ENCODE measurements around the gene PATE1. TPM values are rescaled to one million over a fixed set of nuclear protein-coding genes. Genes with fewer than 3 reads are reported as not detected.
"Not testable (repeated sequence)": the region's sequence is repeated elsewhere in the genome, so short reads cannot be mapped to it uniquely, and the experiment has no call there.

The PATE1 gene
- total RNA-seq = not detected
- long read RNA-seq = 0 reads

- ATAC-seq = no peak
- no peaks in the 10 kb centered on the region for H3K4me1 ChIP-seq
- TF ChIP-seq POLR2A (IDR thresholded peaks at IDR 0.05) = no peak
- TF ChIP-seq, protein P1, sequence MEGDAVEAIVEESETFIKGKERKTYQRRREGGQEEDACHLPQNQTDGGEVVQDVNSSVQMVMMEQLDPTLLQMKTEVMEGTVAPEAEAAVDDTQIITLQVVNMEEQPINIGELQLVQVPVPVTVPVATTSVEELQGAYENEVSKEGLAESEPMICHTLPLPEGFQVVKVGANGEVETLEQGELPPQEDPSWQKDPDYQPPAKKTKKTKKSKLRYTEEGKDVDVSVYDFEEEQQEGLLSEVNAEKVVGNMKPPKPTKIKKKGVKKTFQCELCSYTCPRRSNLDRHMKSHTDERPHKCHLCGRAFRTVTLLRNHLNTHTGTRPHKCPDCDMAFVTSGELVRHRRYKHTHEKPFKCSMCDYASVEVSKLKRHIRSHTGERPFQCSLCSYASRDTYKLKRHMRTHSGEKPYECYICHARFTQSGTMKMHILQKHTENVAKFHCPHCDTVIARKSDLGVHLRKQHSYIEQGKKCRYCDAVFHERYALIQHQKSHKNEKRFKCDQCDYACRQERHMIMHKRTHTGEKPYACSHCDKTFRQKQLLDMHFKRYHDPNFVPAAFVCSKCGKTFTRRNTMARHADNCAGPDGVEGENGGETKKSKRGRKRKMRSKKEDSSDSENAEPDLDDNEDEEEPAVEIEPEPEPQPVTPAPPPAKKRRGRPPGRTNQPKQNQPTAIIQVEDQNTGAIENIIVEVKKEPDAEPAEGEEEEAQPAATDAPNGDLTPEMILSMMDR (IDR thresholded peaks at IDR 0.05) = no peak
- WGBS (ENCODE audit: insufficient coverage, low coverage, low lambda C conversion rate, missing lambda C conversion rate) = 83% methylated on average over 3 of the region's 3 CpGs
- intact Hi-C loops (cut with DNase I) = no loop called here
- DNase-seq = no peak
- no peak within 1 kb of the TSS for H3K4me3 ChIP-seq
- H3K27me3 ChIP-seq = no peaks in the 10 kb centered on the region
- no peaks in the 10 kb centered on the region for H3K36me3 ChIP-seq
- H3K27ac ChIP-seq = no peak within 1 kb of the TSS
- H3K9me3 ChIP-seq = no peaks in the 10 kb centered on the region
These were observed at the start of gene PATE1 for GRCh38 chr11:125745979-125746378. TSS of gene PATE1 (plus strand) at chr11:125746279. CDS start at chr11:125746305, 26 bp downstream.

- intact Hi-C loops (cut with DNase I) = no loop called here
- H3K4me3 ChIP-seq = no peak overlapping the region
- 45% methylated on average over 6 of the region's 6 CpGs for WGBS (ENCODE audit: insufficient coverage, low coverage, low lambda C conversion rate, missing lambda C conversion rate)
- TF ChIP-seq POLR2A (IDR thresholded peaks at IDR 0.05) = no peak
- TF ChIP-seq, protein P1 (IDR thresholded peaks at IDR 0.05) = no peak
- no peaks in the 10 kb centered on the region for H3K4me1 ChIP-seq
- ATAC-seq (no peak), DNase-seq (no peak)
- no peaks in the 10 kb centered on the region for H3K27me3 ChIP-seq
- H3K36me3 ChIP-seq = no peaks in the 10 kb centered on the region
- no peak overlapping the region for H3K27ac ChIP-seq
- no peaks in the 10 kb centered on the region for H3K9me3 ChIP-seq
These were observed 45.0 kb upstream of the PATE1 start for GRCh38 chr11:125701018-125701610.

GRCh38 chr11:125701858-125702621, 44.0 kb upstream of the PATE1 start:
- Histone ChIP-seq H3K9me3 (no peaks in the 10 kb centered on the region), H3K4me1 (no peaks in the 10 kb centered on the region), H3K36me3 (no peaks in the 10 kb centered on the region), H3K4me3 (no peak overlapping the region), H3K27me3 (no peaks in the 10 kb centered on the region), H3K27ac (no peak overlapping the region)
- WGBS (ENCODE audit: insufficient coverage, low coverage, low lambda C conversion rate, missing lambda C conversion rate) = 17% methylated on average over 2 of the region's 6 CpGs
- DNase-seq = no peak
- intact Hi-C loops (cut with DNase I) = no loop called here
- ATAC-seq = no peak
- TF ChIP-seq, protein P1 (IDR thresholded peaks at IDR 0.05) = no peak
- TF ChIP-seq POLR2A (IDR thresholded peaks at IDR 0.05) = no peak

- WGBS (ENCODE audit: insufficient coverage, low coverage, low lambda C conversion rate, missing lambda C conversion rate) = 40% methylated on average over 1 of the region's 24 CpGs
- DNase-seq = not testable (repeated sequence)
These were observed 41.4 kb upstream of the PATE1 start for GRCh38 chr11:125704686-125705085.

DNA sequence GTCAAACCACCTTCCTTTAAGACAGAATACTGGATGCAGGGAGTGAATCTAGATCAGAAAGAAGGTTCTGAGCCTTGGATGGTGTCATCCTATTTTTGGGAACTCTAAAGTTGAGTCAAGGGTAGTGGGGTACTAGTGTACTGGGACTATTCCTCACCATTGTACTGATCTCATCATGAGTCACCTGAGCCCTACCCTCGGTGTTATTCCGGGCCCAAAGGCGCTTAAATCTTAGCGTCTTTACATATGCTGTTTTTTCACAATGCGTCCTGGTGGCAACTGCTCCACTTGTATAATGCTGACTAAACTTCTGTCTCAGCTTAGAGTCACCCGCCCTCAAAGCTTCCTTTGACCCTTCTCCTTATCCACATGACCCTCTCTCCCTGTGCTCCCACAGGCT, 25.3 kb upstream of the PATE1 start:
- intact Hi-C loops (cut with DNase I) = no loop called here
- Histone ChIP-seq H3K9me3 (no peaks in the 10 kb centered on the region), H3K4me3 (no peak overlapping the region), H3K36me3 (no peaks in the 10 kb centered on the region), H3K27me3 (no peaks in the 10 kb centered on the region), H3K4me1 (no peaks in the 10 kb centered on the region), H3K27ac (no peak overlapping the region)
- DNase-seq (no peak), ATAC-seq (no peak)
- 47% methylated on average over 3 of the region's 6 CpGs for WGBS (ENCODE audit: insufficient coverage, low coverage, low lambda C conversion rate, missing lambda C conversion rate)
- TF ChIP-seq, protein P1 (IDR thresholded peaks at IDR 0.05) = no peak
- no peak for TF ChIP-seq POLR2A (IDR thresholded peaks at IDR 0.05)

More at GRCh38 chr11:125704686-125705085, 41.4 kb upstream of the PATE1 start:
- H3K9me3 ChIP-seq; ATAC-seq; H3K4me1 ChIP-seq; intact Hi-C loops (cut with DNase I); H3K36me3 ChIP-seq; H3K27me3 ChIP-seq; H3K27ac ChIP-seq; H3K4me3 ChIP-seq: not testable (repeated sequence)

Measured in right lobe of liver (tissue), 6 donors.